Ishikawa (cell line): ENCODE data around the gene LGALS13.

Experiments used
- CEBPB ChIP-seq: IDR thresholded peaks from 2 replicates; pipeline ENCODE4 v1.6.1; 2012
- CREB1 ChIP-seq: IDR thresholded peaks from 2 replicates; pipeline ENCODE4 v1.6.1; 2012; ENCODE audit warnings: low read depth
- EGR1 ChIP-seq: IDR thresholded peaks from 2 replicates; pipeline ENCODE4 v1.6.1; 2012
- EP300 ChIP-seq: IDR thresholded peaks from 2 replicates; pipeline ENCODE4 v1.6.1; 2012; ENCODE audit warnings: borderline replicate concordance
- FOXM1 ChIP-seq: IDR thresholded peaks from 2 replicates; pipeline ENCODE4 v1.6.1; 2012; ENCODE audit warnings: low read depth, borderline replicate concordance
- MAX ChIP-seq: IDR thresholded peaks from 2 replicates; pipeline ENCODE4 v1.6.1; 2012
- NFIC ChIP-seq: IDR thresholded peaks from 2 replicates; pipeline ENCODE4 v1.6.1; 2012
- RAD21 ChIP-seq: IDR thresholded peaks from 2 replicates; pipeline ENCODE4 v1.6.1; 2012; ENCODE audit warnings: low read depth
- REST ChIP-seq: IDR thresholded peaks from 2 replicates; pipeline ENCODE4 v1.6.1; 2012; ENCODE audit warnings: low read depth, mild to moderate bottlenecking
- TAF1 ChIP-seq: IDR thresholded peaks from 2 replicates; pipeline ENCODE4 v1.6.1; 2012; ENCODE audit warnings: low read depth, mild to moderate bottlenecking
- TCF12 ChIP-seq: IDR thresholded peaks from 2 replicates; pipeline ENCODE4 v1.6.1; 2012; ENCODE audit warnings: low read depth
- TEAD4 ChIP-seq: IDR thresholded peaks from 2 replicates; pipeline ENCODE4 v1.6.1; 2012
- USF1 ChIP-seq: IDR thresholded peaks from 2 replicates; pipeline ENCODE4 v1.6.1; 2012
- YY1 ChIP-seq: IDR thresholded peaks from 2 replicates; pipeline ENCODE4 v1.6.1; 2012; ENCODE audit warnings: low read depth
- ZBTB7A ChIP-seq: IDR thresholded peaks from 2 replicates; pipeline ENCODE4 v1.6.1; 2012; ENCODE audit warnings: low read depth

LGALS13 gene

GRCh38 chr19:39607561-39607960 lies 5.2 kb downstream of the LGALS13 start:
- TF ChIP-seq NFIC (no peak), YY1 (no peak), EP300 (no peak), MAX (no peak)

GRCh38 chr19:39613597-39613996 lies 11.3 kb downstream of the LGALS13 start:
- TF ChIP-seq NFIC, result no peak
- no peak for TF ChIP-seq YY1
- no peak for TF ChIP-seq TCF12
- no peak for TF ChIP-seq FOXM1
- no peak for TF ChIP-seq ZBTB7A
- no peak for TF ChIP-seq CEBPB
- no peak for TF ChIP-seq RAD21
- TF ChIP-seq EP300, result no peak
- no peak for TF ChIP-seq EGR1
- TF ChIP-seq TEAD4, result no peak

- TF ChIP-seq CREB1 (no peak), TEAD4 (no peak), EP300 (no peak), MAX (no peak), EGR1 (no peak), REST (no peak), ZBTB7A (no peak), RAD21 (no peak), NFIC (no peak)
Observed at GRCh38 chr19:39617745-39618144, 15.4 kb downstream of the LGALS13 start.

- TF ChIP-seq TAF1, result no peak
Observed at GRCh38 chr19:39623946-39624345, 21.6 kb downstream of the LGALS13 start.

GRCh38 chr19:39627631-39628030 lies 25.3 kb downstream of the LGALS13 start:
- TF ChIP-seq RAD21, result peak; percentile 27; the same call in 1 of the 2 replicates

GRCh38 chr19:39631178-39631577 lies 28.9 kb downstream of the LGALS13 start:
- TF ChIP-seq USF1 (no peak), EP300 (no peak), RAD21 (no peak), ZBTB7A (no peak), CEBPB (no peak), YY1 (no peak), TAF1 (no peak), EGR1 (no peak), CREB1 (no peak)

GRCh38 chr19:39631626-39632025 lies 29.3 kb downstream of the LGALS13 start:
- TF ChIP-seq CREB1 (no peak), CEBPB (no peak), MAX (no peak), EP300 (no peak), RAD21 (no peak), USF1 (no peak), NFIC (no peak), TCF12 (no peak), TAF1 (no peak), REST (no peak)
